ENCODE data around the gene IKZF3.
"Not testable (repeated sequence)": the region's sequence is repeated elsewhere in the genome, so short reads cannot be mapped to it uniquely, and the experiment has no call there.

The IKZF3 gene

GRCh38 chr17:39737760-39738567 lies 126.1 kb downstream of the IKZF3 start, which contains the start of gene GRB7:
GRB7 (plus strand) TSS chr17:39737938; CDS start chr17:39742302, 4,364 bp downstream.
- no peak for DNase-seq

GRCh38 chr17:39737206-39737759 lies 126.8 kb downstream of the IKZF3 start:
- no peak for DNase-seq

- DNase-seq: no peak
Measured at GRCh38 chr17:39736319-39737165, 127.6 kb downstream of the IKZF3 start.

- DNase-seq: no peak
Measured at GRCh38 chr17:39735882-39736281, 128.2 kb downstream of the IKZF3 start.

- DNase-seq: no peak
Measured at GRCh38 chr17:39732586-39732985, 131.5 kb downstream of the IKZF3 start.

- peak; percentile 68 for DNase-seq
Measured at GRCh38 chr17:39730095-39730921, 133.8 kb downstream of the IKZF3 start, which contains the start of gene MIEN1. MIEN1 (minus strand) TSS chr17:39730532; CDS start chr17:39730495, 37 bp downstream.

- DNase-seq: no peak
Measured at GRCh38 chr17:39729280-39729851, 134.7 kb downstream of the IKZF3 start.

GRCh38 chr17:39727556-39727955 lies 136.6 kb downstream of the IKZF3 start:
- no peak for DNase-seq

- DNase-seq: no peak
Measured at GRCh38 chr17:39726617-39727016, 137.5 kb downstream of the IKZF3 start.

- DNase-seq: not testable (repeated sequence)
Measured at GRCh38 chr17:39725923-39726322, 138.2 kb downstream of the IKZF3 start.

- no peak for DNase-seq
Measured at GRCh38 chr17:39724731-39725130, 139.4 kb downstream of the IKZF3 start.

- no peak for DNase-seq
Measured at GRCh38 chr17:39722965-39723848, 140.9 kb downstream of the IKZF3 start.

- no peak for DNase-seq
Measured at GRCh38 chr17:39722104-39722503, 142.0 kb downstream of the IKZF3 start.

- no peak for DNase-seq
Measured at GRCh38 chr17:39719563-39720355, 144.4 kb downstream of the IKZF3 start.

GRCh38 chr17:39717660-39718059 lies 146.5 kb downstream of the IKZF3 start:
- no peak for DNase-seq

GRCh38 chr17:39716879-39717536 lies 147.1 kb downstream of the IKZF3 start:
- DNase-seq: no peak

GRCh38 chr17:39716073-39716818 lies 147.9 kb downstream of the IKZF3 start:
- no peak for DNase-seq

GRCh38 chr17:39715375-39716072 lies 148.6 kb downstream of the IKZF3 start:
- no peak for DNase-seq
